Keratinocyte (primary cell): ENCODE results near the gene RERE. TPM values are rescaled to one million over a fixed set of nuclear protein-coding genes. Genes with fewer than 3 reads are reported as not detected.

Experiments used
- DNase-seq: peaks from one replicate; pipeline ENCODE4 v3.0.0-alpha.2; 2011; ENCODE audit warnings: low read depth, missing footprints, low spot score
- FAIRE-seq: peaks from 2 replicates; lab custom pipeline; 2011; peaks lifted over from hg19 to GRCh38; lab: Jason Lieb, UNC
- H2AFZ ChIP-seq: 2 replicates; pipeline ENCODE4 v1.6.0; 2012; ENCODE audit warnings: low read length, control low read depth, inconsistent platforms; ENCODE audit not compliant: control insufficient read depth
- H3K27ac ChIP-seq: 2 replicates; pipeline ENCODE4 v1.5.1; 2011; ENCODE audit warnings: low read length; ENCODE audit not compliant: control insufficient read depth, insufficient read depth
- H3K27me3 ChIP-seq: 3 replicates; pipeline ENCODE4 v1.6.0; 2011; ENCODE audit warnings: low read length; ENCODE audit not compliant: control insufficient read depth, insufficient read depth; ENCODE audit errors: extremely low read depth
- H3K36me3 ChIP-seq, 2 experiments: 2 replicates in 1 of 2; 3 replicates in 1 of 2; pipeline ENCODE4 v1.5.1; 2011; ENCODE audit warnings: low read length in 2 of 2, mild to moderate bottlenecking in 1 of 2; ENCODE audit not compliant: control insufficient read depth in 2 of 2, insufficient read depth in 2 of 2; ENCODE audit errors: extremely low read depth in 1 of 2
- H3K4me1 ChIP-seq: 3 replicates; pipeline ENCODE4 v1.5.1; 2011; ENCODE audit warnings: low read length; ENCODE audit not compliant: control insufficient read depth, insufficient read depth; ENCODE audit errors: extremely low read depth
- H3K4me2 ChIP-seq: 3 replicates; pipeline ENCODE4 v1.6.0; 2011; ENCODE audit warnings: low read depth, low read length; ENCODE audit not compliant: control insufficient read depth, insufficient read depth; ENCODE audit errors: extremely low read depth
- H3K4me3 ChIP-seq, 3 experiments: fragments of 200-600 bp in 1 of 3; sonication (generic) in 1 of 3; 2 replicates in 2 of 3; 3 replicates in 1 of 3; pipeline ENCODE4 v1.5.1; 2011 to 2016; ENCODE audit warnings: low read length in 3 of 3, mild to moderate bottlenecking in 3 of 3, control low read depth in 2 of 3, inconsistent platforms in 1 of 3, low read depth in 1 of 3, mixed read lengths in 1 of 3, mixed run types in 1 of 3, moderate library complexity in 1 of 3; ENCODE audit not compliant: control insufficient read depth in 2 of 3, insufficient read depth in 2 of 3; ENCODE audit errors: extremely low read depth in 1 of 3
- H3K79me2 ChIP-seq: 2 replicates; pipeline ENCODE4 v1.6.0; 2012; ENCODE audit warnings: low read length; ENCODE audit not compliant: control insufficient read depth, insufficient read depth
- H3K9ac ChIP-seq: 3 replicates; pipeline ENCODE4 v1.6.0; 2011; ENCODE audit warnings: low read length; ENCODE audit not compliant: control insufficient read depth, insufficient read depth; ENCODE audit errors: extremely low read depth
- H3K9me1 ChIP-seq: 3 replicates; pipeline ENCODE4 v1.6.0; 2011; ENCODE audit warnings: low read length; ENCODE audit not compliant: control insufficient read depth, insufficient read depth; ENCODE audit errors: extremely low read depth
- H3K9me3 ChIP-seq: 2 replicates; pipeline ENCODE4 v1.5.1; 2012; ENCODE audit warnings: low read depth, low read length; ENCODE audit not compliant: control insufficient read depth
- H4K20me1 ChIP-seq: 3 replicates; pipeline ENCODE4 v1.6.0; 2011; ENCODE audit warnings: low read length; ENCODE audit not compliant: control insufficient read depth, insufficient read depth; ENCODE audit errors: extremely low read depth
- EZH2 ChIP-seq: IDR thresholded peaks from one replicate; pipeline ENCODE4 v1.6.1; 2012; ENCODE audit warnings: inconsistent platforms, mild to moderate bottlenecking, low read length, moderate library complexity
- dilution Hi-C: fragments of 300-500 bp; cut with MboI; formaldehyde crosslinking; loops from one replicate; pipeline ENCODE4 v1.7.0; 2020; ENCODE audit warnings: low sequenced_read_pairs; ENCODE audit not compliant: extremely low pct_ligation_motif_present
- polyA plus RNA-seq, 5 experiments: library from polyadenylated mRNA; depleted of rRNA in 3 of 5; stranded (reverse) in 3 of 5; stranded (forward) in 1 of 5; unstranded in 1 of 5; fragments of >200 nt; gene quantifications; 1 replicate in 1 of 5; 2 replicates in 3 of 5; 3 replicates in 1 of 5; pipeline versions ENCODE4 v1.2.1 to v1.2.3, GENCODE V29; 2011 to 2012; ENCODE audit warnings: missing spikeins in 2 of 5, low read depth in 1 of 5, low replicate concordance in 1 of 5
- small RNA-seq, 3 experiments: library from RNA; depleted of rRNA; stranded (forward); fragments of <200 nt; gene quantifications; one replicate each; pipeline ENCODE3, GENCODE V24; 2012; ENCODE audit warnings: low read depth in 3 of 3, low replicate concordance in 1 of 3; ENCODE audit not compliant: insufficient read length in 3 of 3
- TF ChIP-seq, protein P1 (sequence below), 3 experiments: IDR thresholded peaks in 1 of 3; conservative IDR thresholded peaks in 1 of 3; optimal IDR thresholded peaks in 1 of 3; 2 replicates in 2 of 3; 3 replicates in 1 of 3; pipeline versions ENCODE3 to v1.5.1; 2011; ENCODE audit warnings: low read length in 3 of 3, mild to moderate bottlenecking in 3 of 3, moderate library complexity in 2 of 3, control low read depth in 1 of 3, inconsistent platforms in 1 of 3; ENCODE audit not compliant: insufficient read depth in 2 of 3; ENCODE audit errors: extremely low read depth in 1 of 3

RERE gene
- polyA plus RNA-seq, 1 donor (not counting 4 experiments of a cell fraction or from before 2014, with no cell fraction given) = 3.8 TPM

DNA sequence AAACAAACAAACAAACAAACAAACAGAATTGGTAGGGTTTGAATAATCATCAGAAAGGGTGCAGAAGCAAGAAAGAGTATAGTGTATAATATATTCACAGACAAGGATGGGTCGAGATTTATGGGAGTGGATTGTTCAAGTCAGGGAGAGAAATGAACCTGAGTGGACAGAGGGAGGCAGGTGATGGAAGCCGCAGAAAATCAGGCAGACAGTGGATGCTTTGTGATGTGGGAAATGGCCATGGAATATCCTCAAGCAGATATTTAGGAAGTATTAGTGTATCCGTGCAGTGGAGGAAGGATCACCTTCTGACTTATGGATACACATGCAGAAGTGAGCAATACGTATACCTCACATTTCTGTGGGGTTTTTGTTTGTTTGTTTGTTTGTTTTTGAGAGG is 513.6 kb downstream of the RERE start:
- H3K9me1 ChIP-seq = no peaks in the 10 kb centered on the region
- no peak overlapping the region for H3K4me2 ChIP-seq
- DNase-seq (no peak), FAIRE-seq (no peak)
- H3K9me3 ChIP-seq = no peaks in the 10 kb centered on the region
- no peaks in the 10 kb centered on the region for H3K27me3 ChIP-seq
- no peak overlapping the region for H3K27ac ChIP-seq
- dilution Hi-C loops = loop anchor here (25.0 kb wide), 1 partner anchor 292 kb away; no protein-coding TSS in a partner anchor
- H3K79me2 ChIP-seq = no peaks in the 10 kb centered on the region
- H3K36me3 ChIP-seq = no peaks in the 10 kb centered on the region
- no peaks in the 10 kb centered on the region for H4K20me1 ChIP-seq
- H3K9ac ChIP-seq = no peak overlapping the region
- no peak overlapping the region for H2AFZ ChIP-seq
- TF ChIP-seq EZH2 = no peak
- TF ChIP-seq, protein P1, sequence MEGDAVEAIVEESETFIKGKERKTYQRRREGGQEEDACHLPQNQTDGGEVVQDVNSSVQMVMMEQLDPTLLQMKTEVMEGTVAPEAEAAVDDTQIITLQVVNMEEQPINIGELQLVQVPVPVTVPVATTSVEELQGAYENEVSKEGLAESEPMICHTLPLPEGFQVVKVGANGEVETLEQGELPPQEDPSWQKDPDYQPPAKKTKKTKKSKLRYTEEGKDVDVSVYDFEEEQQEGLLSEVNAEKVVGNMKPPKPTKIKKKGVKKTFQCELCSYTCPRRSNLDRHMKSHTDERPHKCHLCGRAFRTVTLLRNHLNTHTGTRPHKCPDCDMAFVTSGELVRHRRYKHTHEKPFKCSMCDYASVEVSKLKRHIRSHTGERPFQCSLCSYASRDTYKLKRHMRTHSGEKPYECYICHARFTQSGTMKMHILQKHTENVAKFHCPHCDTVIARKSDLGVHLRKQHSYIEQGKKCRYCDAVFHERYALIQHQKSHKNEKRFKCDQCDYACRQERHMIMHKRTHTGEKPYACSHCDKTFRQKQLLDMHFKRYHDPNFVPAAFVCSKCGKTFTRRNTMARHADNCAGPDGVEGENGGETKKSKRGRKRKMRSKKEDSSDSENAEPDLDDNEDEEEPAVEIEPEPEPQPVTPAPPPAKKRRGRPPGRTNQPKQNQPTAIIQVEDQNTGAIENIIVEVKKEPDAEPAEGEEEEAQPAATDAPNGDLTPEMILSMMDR (optimal IDR thresholded peaks at IDR 0.05 in 1 of 3, IDR thresholded peaks at IDR 0.05 in 1 of 3, conservative IDR thresholded peaks at IDR 0.05 in 1 of 3; ENCODE audit: extremely low read depth in 1 of 3, insufficient read depth in 2 of 3, low read length in 3 of 3) = no peak
- H3K4me1 ChIP-seq = no peaks in the 10 kb centered on the region
- H3K4me3 ChIP-seq = no peak overlapping the region

DNA sequence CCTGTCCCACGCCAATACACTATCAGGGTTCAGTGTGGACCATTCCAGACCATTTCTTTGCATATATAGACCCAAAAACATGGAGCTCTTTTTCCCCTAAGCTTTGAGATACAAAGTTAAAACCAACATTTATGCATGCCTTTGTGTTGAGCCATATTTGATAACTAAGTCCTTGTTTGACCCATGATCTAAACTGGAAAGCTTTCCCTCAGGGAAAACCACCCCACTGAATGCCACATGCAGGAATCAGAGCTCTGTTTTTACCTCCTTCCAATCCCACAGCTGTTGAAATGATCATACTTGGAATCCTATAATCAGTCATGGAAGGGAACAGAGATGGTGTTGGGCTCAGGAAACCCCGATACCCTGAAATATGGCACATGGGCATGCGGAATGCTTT is 514.3 kb downstream of the RERE start:
- TF ChIP-seq, protein P1 (optimal IDR thresholded peaks at IDR 0.05 in 1 of 3, IDR thresholded peaks at IDR 0.05 in 1 of 3, conservative IDR thresholded peaks at IDR 0.05 in 1 of 3; ENCODE audit: extremely low read depth in 1 of 3, insufficient read depth in 2 of 3, low read length in 3 of 3) = no peak
- no peak for TF ChIP-seq EZH2
- Histone ChIP-seq H3K27ac (no peak overlapping the region), H3K36me3 (no peaks in the 10 kb centered on the region), H3K9me3 (no peaks in the 10 kb centered on the region), H2AFZ (no peak overlapping the region), H3K9me1 (no peaks in the 10 kb centered on the region), H3K79me2 (no peaks in the 10 kb centered on the region), H4K20me1 (no peaks in the 10 kb centered on the region), H3K27me3 (no peaks in the 10 kb centered on the region), H3K4me3 (no peak overlapping the region), H3K4me2 (no peak overlapping the region), H3K9ac (no peak overlapping the region), H3K4me1 (no peaks in the 10 kb centered on the region)
- DNase-seq (no peak), FAIRE-seq (peak; percentile 76)
- dilution Hi-C loops = loop anchor here (25.0 kb wide), 1 partner anchor 291 kb away; no protein-coding TSS in a partner anchor

Small RNA genes lying within 50 kb of the gene (small RNA-seq; reads per million reads assigned to genes)
- 0 reads per million in 3 experiments for gene MIR6728
- 0 reads per million in 3 experiments for gene RF00019
- 0 reads per million in 3 experiments for gene RF00599

Other genes starting within 250 kb of the RERE start
- 1,831 to 2,152 TPM (median 1,908 TPM) in 3 replicates for gene ENO1, start 61.0 kb upstream of the RERE start, polyA plus RNA-seq
- not detected in 3 replicates for gene CA6, start 128.2 kb upstream of the RERE start, polyA plus RNA-seq
- not detected in 3 replicates for gene SLC2A7, start 208.8 kb upstream of the RERE start, polyA plus RNA-seq